ENCODE measurements around the gene TECTB. TPM values are rescaled to one million over a fixed set of nuclear protein-coding genes. Genes with fewer than 3 reads are reported as not detected.
A peak's percentile ranks its signal among the peaks of the same experiment; 100 is the strongest.

Gene TECTB
- total RNA-seq, 2 experiments from 2014 or later, result not detected

DNA sequence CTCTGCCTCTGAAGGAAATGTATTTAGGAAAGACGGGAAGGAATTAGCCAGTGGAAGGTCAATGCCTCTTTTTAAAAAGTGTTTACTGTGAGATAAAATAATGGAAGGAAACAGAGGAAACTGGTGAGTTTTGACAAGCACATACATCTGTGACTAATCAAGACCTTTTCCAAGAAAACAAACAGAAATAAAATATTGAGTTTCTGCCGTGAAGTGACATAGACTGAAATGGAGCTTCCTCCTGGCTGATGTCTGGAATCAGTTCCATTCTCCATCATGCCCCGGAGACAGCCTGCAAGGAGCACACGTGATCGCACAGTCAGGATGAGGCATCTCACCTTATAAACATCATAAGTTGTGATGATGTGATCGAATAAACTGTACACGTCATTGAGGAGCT is 30.7 kb downstream of the TECTB start:
- H3K4me3 ChIP-seq (ENCODE audit: low read length), result no peak overlapping the region
- no peaks in the 10 kb centered on the region for H3K9me3 ChIP-seq (ENCODE audit: control insufficient read depth in 1 of 2, insufficient read depth in 1 of 2, low read length in 2 of 2)
- DNase-seq (no peak), ATAC-seq (ENCODE audit: poor library complexity) (no peak)
- Mint-ChIP-seq H3K27ac (no peak overlapping the region), H3K27me3 (peaks cover 40% of the 10 kb centered on the region), H3K9me3 (no peaks in the 10 kb centered on the region), H3K4me3 (no peak overlapping the region), H3K36me3 (ENCODE audit: low read depth) (no peaks in the 10 kb centered on the region), H3K4me1 (ENCODE audit: low read depth) (no peaks in the 10 kb centered on the region)
- ChIA-PET CTCF (interaction anchor here (0.6 kb wide), 1 partner anchor 181 kb away, joined by 3 read pairs; no protein-coding TSS in a partner anchor), POLR2A (no interaction called here)
- intact Hi-C loops (cut with DNase I, micrococcal nuclease), result loop anchor here (5.0 to 10.0 kb wide), 5 partner anchors 161 to 1759 kb away; no protein-coding TSS in a partner anchor
- no peak overlapping the region for H3K27ac ChIP-seq (ENCODE audit: low read depth in 1 of 2, low read length in 2 of 2)
- peaks cover 0 to 16% of the 10 kb centered on the region in 2 experiments for H3K27me3 ChIP-seq (ENCODE audit: control insufficient read depth in 1 of 2, insufficient read depth in 2 of 2, low read length in 2 of 2)
- TF ChIP-seq, protein P1, sequence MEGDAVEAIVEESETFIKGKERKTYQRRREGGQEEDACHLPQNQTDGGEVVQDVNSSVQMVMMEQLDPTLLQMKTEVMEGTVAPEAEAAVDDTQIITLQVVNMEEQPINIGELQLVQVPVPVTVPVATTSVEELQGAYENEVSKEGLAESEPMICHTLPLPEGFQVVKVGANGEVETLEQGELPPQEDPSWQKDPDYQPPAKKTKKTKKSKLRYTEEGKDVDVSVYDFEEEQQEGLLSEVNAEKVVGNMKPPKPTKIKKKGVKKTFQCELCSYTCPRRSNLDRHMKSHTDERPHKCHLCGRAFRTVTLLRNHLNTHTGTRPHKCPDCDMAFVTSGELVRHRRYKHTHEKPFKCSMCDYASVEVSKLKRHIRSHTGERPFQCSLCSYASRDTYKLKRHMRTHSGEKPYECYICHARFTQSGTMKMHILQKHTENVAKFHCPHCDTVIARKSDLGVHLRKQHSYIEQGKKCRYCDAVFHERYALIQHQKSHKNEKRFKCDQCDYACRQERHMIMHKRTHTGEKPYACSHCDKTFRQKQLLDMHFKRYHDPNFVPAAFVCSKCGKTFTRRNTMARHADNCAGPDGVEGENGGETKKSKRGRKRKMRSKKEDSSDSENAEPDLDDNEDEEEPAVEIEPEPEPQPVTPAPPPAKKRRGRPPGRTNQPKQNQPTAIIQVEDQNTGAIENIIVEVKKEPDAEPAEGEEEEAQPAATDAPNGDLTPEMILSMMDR (IDR thresholded peaks at IDR 0.05), result no peak
- H3K4me1 ChIP-seq (ENCODE audit: insufficient read depth, low read length), result peaks cover 2% of the 10 kb centered on the region
- H3K36me3 ChIP-seq (ENCODE audit: insufficient read depth, low read length), result no peaks in the 10 kb centered on the region

DNA sequence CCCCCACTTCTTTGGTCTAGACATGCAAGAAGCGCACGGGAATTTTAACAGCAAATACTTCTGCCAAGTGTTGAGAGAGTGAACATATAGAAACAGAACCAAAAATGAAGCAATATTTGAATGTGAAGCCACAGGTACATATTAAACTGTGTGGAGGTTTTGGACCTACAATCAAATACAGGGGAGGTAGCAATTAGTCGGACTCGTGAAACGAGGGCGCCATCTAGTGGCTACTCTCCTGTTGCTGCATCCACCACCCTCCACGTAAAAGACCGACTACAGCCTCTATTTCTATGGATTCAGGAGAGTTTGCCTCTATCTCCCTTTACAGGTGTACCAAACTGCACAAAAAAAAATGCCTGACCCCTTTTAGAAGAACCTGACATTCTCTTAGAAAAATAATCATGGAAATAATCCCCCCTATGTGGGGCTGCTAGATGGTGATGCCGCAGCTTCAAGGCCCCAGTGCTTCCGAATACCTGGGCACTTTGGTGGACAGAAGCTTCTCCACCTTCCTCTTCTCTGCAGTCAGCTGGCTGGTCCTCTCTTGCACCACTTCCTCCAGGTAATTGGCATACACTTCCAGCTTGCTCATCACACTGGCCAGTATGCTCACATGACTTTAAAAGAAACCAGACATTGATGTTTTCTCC is 31.7 kb downstream of the TECTB start:
- intact Hi-C loops (cut with DNase I, micrococcal nuclease), result loop anchor here (1.0 to 10.0 kb wide), 7 partner anchors 122 to 1760 kb away; no protein-coding TSS in a partner anchor
- Histone ChIP-seq H3K4me1 (ENCODE audit: insufficient read depth, low read length) (peaks cover 2% of the 10 kb centered on the region), H3K27me3 (ENCODE audit: control insufficient read depth in 1 of 2, insufficient read depth in 2 of 2, low read length in 2 of 2) (peaks cover 0 to 16% of the 10 kb centered on the region in 2 experiments), H3K4me3 (ENCODE audit: low read length) (no peak overlapping the region), H3K9me3 (ENCODE audit: control insufficient read depth in 1 of 2, insufficient read depth in 1 of 2, low read length in 2 of 2) (no peaks in the 10 kb centered on the region), H3K36me3 (ENCODE audit: insufficient read depth, low read length) (no peaks in the 10 kb centered on the region), H3K27ac (ENCODE audit: low read depth in 1 of 2, low read length in 2 of 2) (no peak overlapping the region)
- no peaks in the 10 kb centered on the region for H3K9me3 Mint-ChIP-seq
- CTCF ChIA-PET, result no interaction called here
- H3K27me3 Mint-ChIP-seq, result peaks cover 40% of the 10 kb centered on the region
- POLR2A ChIA-PET, result no interaction called here
- ATAC-seq (ENCODE audit: poor library complexity) (peak; percentile 61), DNase-seq (peak; percentile 52 to 84 (median 64))
- no peak overlapping the region for H3K27ac Mint-ChIP-seq
- H3K4me1 Mint-ChIP-seq (ENCODE audit: low read depth), result no peaks in the 10 kb centered on the region
- no peaks in the 10 kb centered on the region for H3K36me3 Mint-ChIP-seq (ENCODE audit: low read depth)
- TF ChIP-seq, protein P1 (IDR thresholded peaks at IDR 0.05), result peak; percentile 82
- no peak overlapping the region for H3K4me3 Mint-ChIP-seq

DNA sequence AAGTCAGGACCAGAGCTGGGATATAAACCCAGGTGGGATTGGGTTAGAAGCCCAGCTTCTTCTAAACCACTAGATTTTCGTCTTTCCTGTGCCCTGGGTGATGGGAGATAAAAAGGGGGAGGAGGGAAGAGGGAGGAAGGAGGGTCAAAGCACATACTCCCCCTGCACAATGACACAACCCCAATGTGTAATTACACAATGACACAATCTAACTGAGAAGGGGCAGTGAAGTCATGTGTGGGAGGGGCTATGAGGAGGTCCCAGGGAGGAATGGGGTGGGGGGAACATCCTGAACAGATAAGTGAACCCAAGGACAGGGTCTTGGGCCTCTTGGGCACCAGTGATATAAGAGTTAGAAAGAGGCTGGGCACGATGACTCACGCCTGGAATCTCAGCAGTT is 44.5 kb downstream of the TECTB start:
- ChIA-PET POLR2A (interaction anchor here (0.7 kb wide), 1 partner anchor 58 kb away, joined by 3 read pairs; no protein-coding TSS in a partner anchor), CTCF (interaction anchor here (1.0 kb wide), 1 partner anchor 9 kb away, joined by 3 read pairs; no protein-coding TSS in a partner anchor)
- H3K4me3 Mint-ChIP-seq, result no peak overlapping the region
- intact Hi-C loops (cut with DNase I, micrococcal nuclease), result no loop called here
- no peaks in the 10 kb centered on the region for H3K4me1 Mint-ChIP-seq (ENCODE audit: low read depth)
- no peaks in the 10 kb centered on the region for H3K27me3 ChIP-seq (ENCODE audit: control insufficient read depth in 1 of 2, insufficient read depth in 2 of 2, low read length in 2 of 2)
- no peaks in the 10 kb centered on the region for H3K4me1 ChIP-seq (ENCODE audit: insufficient read depth, low read length)
- DNase-seq (no peak), ATAC-seq (ENCODE audit: poor library complexity) (no peak)
- H3K27ac Mint-ChIP-seq, result no peak overlapping the region
- H3K36me3 ChIP-seq (ENCODE audit: insufficient read depth, low read length), result no peaks in the 10 kb centered on the region
- TF ChIP-seq, protein P1 (IDR thresholded peaks at IDR 0.05), result no peak
- no peak overlapping the region for H3K4me3 ChIP-seq (ENCODE audit: low read length)
- no peaks in the 10 kb centered on the region for H3K36me3 Mint-ChIP-seq (ENCODE audit: low read depth)
- no peak overlapping the region for H3K27ac ChIP-seq (ENCODE audit: low read depth in 1 of 2, low read length in 2 of 2)
- no peaks in the 10 kb centered on the region for H3K9me3 Mint-ChIP-seq
- H3K9me3 ChIP-seq (ENCODE audit: control insufficient read depth in 1 of 2, insufficient read depth in 1 of 2, low read length in 2 of 2), result no peaks in the 10 kb centered on the region
- peaks cover 30% of the 10 kb centered on the region for H3K27me3 Mint-ChIP-seq
